PC-9 (cell line): ENCODE measurements around the gene LRCH3.

Source experiments
- EZH2 ChIP-seq: fragments of 200-600 bp; sonication (generic); IDR thresholded peaks from 2 replicates; pipeline ENCODE4 v1.8.0; 2017; ENCODE audit warnings: antibody characterized with exemption, low read depth
- TF ChIP-seq, protein P1 (sequence below): fragments of 200-600 bp; sonication (generic); conservative IDR thresholded peaks from 2 replicates; pipeline ENCODE4 v1.6.1; 2017; ENCODE audit warnings: mixed run types, antibody characterized with exemption, mild to moderate bottlenecking, moderate library complexity

DNA sequence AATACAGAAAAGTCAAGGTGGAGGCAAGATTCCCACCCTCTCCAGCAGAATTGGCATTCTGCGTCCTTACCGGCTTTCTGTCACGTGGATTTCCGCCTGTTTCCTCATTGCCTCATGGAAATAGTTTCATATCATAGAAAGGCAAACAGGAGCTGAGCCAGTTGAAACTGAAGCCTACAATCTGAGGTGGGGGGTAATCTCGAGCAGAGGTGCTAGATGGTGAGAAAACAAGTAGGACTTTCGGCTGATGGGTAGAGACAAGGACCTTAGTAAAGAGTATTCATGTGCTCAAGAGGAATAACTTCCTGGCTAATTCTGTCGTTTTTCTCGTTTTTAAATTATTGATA is 39.9 kb downstream of the LRCH3 start:
- TF ChIP-seq, protein P1, sequence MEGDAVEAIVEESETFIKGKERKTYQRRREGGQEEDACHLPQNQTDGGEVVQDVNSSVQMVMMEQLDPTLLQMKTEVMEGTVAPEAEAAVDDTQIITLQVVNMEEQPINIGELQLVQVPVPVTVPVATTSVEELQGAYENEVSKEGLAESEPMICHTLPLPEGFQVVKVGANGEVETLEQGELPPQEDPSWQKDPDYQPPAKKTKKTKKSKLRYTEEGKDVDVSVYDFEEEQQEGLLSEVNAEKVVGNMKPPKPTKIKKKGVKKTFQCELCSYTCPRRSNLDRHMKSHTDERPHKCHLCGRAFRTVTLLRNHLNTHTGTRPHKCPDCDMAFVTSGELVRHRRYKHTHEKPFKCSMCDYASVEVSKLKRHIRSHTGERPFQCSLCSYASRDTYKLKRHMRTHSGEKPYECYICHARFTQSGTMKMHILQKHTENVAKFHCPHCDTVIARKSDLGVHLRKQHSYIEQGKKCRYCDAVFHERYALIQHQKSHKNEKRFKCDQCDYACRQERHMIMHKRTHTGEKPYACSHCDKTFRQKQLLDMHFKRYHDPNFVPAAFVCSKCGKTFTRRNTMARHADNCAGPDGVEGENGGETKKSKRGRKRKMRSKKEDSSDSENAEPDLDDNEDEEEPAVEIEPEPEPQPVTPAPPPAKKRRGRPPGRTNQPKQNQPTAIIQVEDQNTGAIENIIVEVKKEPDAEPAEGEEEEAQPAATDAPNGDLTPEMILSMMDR, result no peak
- no peak for TF ChIP-seq EZH2
